ENCODE measurements around the gene CYP4F11. TPM values are rescaled to one million over a fixed set of nuclear protein-coding genes. Genes with fewer than 3 reads are reported as not detected.

Gene CYP4F11
- total and polyA plus RNA-seq, 2 of the 4 experiments (the other 2 are of a cell fraction) = not detected

GRCh38 chr19:15935167-15935702 is 906 bp upstream of the CYP4F11 start:
- Histone ChIP-seq H2BK15ac (ENCODE audit: low read depth, low read length) (no peak overlapping the region), H3K27me3 (ENCODE audit: control insufficient read depth, insufficient read depth, low read length) (no peaks in the 10 kb centered on the region), H2AK5ac (ENCODE audit: low read depth, low read length) (no peak overlapping the region), H3K18ac (ENCODE audit: low read depth, low read length) (no peak overlapping the region), H3K79me1 (ENCODE audit: low read depth in 1 of 2, low read length in 2 of 2) (no peaks in the 10 kb centered on the region), H3K36me3 (ENCODE audit: control insufficient read depth, insufficient read depth, low read length) (no peaks in the 10 kb centered on the region), H2BK120ac (ENCODE audit: low read depth, low read length) (no peak overlapping the region), H3K9me3 (ENCODE audit: control insufficient read depth, insufficient read depth, low read length) (peaks cover 10% of the 10 kb centered on the region; the same call in 1 of the 2 replicates), H2BK20ac (ENCODE audit: low read depth, low read length) (no peak overlapping the region), H3K56ac (ENCODE audit: extremely low read depth, insufficient read depth, low read length) (no peak overlapping the region), H3K4me1 (ENCODE audit: control insufficient read depth, insufficient read depth, low read length) (no peaks in the 10 kb centered on the region), H3K4ac (ENCODE audit: low read depth, low read length) (no peak overlapping the region), H2AK9ac (replicated peaks; ENCODE audit: low read depth, low read length, poor library complexity) (no peak overlapping the region), H3K27ac (ENCODE audit: insufficient read depth, low read length) (no peak overlapping the region), H3K14ac (replicated peaks; ENCODE audit: low read depth, low read length) (no peak overlapping the region), H4K91ac (ENCODE audit: insufficient read depth, low read depth, low read length) (no peak overlapping the region), H3K9ac (ENCODE audit: low read depth, low read length) (no peak overlapping the region), H4K8ac (ENCODE audit: low read depth in 2 of 2, low read length in 2 of 2) (no peak overlapping the region), H2BK5ac (ENCODE audit: low read depth, low read length, poor library complexity, severe bottlenecking) (no peak overlapping the region), H3K9me1 (ENCODE audit: insufficient read depth, low read length) (no peaks in the 10 kb centered on the region), H4K5ac (ENCODE audit: low read depth, low read length) (no peak overlapping the region), H2AFZ (replicated peaks; ENCODE audit: low read length, poor library complexity) (no peak overlapping the region), H3K4me2 (ENCODE audit: low read depth, low read length) (no peak overlapping the region), H4K20me1 (ENCODE audit: insufficient read depth, low read length) (no peaks in the 10 kb centered on the region), H3K23ac (ENCODE audit: low read depth, low read length) (no peak overlapping the region), H3K4me3 (ENCODE audit: insufficient read depth, low read depth, low read length) (no peak overlapping the region)
- no peak for DNase-seq
- ChIA-PET CTCF (no interaction called here), POLR2A (ENCODE audit: unreplicated experiment) (no interaction called here)
- no peak for ATAC-seq (ENCODE audit: low read depth)
- no TSS peak for BruUV-seq (replicated peaks)
- no peak for TF ChIP-seq NFE2L2 (IDR thresholded peaks at IDR 0.05; ENCODE audit: low read depth, low read length)
- TF ChIP-seq MAZ (IDR thresholded peaks at IDR 0.05; ENCODE audit: borderline replicate concordance, low read depth, low read length) = no peak
- TF ChIP-seq, protein P1, sequence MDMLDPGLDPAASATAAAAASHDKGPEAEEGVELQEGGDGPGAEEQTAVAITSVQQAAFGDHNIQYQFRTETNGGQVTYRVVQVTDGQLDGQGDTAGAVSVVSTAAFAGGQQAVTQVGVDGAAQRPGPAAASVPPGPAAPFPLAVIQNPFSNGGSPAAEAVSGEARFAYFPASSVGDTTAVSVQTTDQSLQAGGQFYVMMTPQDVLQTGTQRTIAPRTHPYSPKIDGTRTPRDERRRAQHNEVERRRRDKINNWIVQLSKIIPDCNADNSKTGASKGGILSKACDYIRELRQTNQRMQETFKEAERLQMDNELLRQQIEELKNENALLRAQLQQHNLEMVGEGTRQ (IDR thresholded peaks at IDR 0.05; ENCODE audit: low read depth, low read length) = no peak
- no peak for TF ChIP-seq MAFK (IDR thresholded peaks at IDR 0.05; ENCODE audit: low read depth, low read length)
- TF ChIP-seq CHD1 (IDR thresholded peaks at IDR 0.05; ENCODE audit: low read depth, low read length) = no peak
- TF ChIP-seq ELK1 (IDR thresholded peaks at IDR 0.05; ENCODE audit: borderline replicate concordance, low read depth, low read length) = no peak
- no peak for TF ChIP-seq RFX5 (IDR thresholded peaks at IDR 0.05; ENCODE audit: low read depth, low read length)
- no peak for TF ChIP-seq MXI1 (IDR thresholded peaks at IDR 0.05; ENCODE audit: borderline replicate concordance, low read depth, low read length)
- TF ChIP-seq POLR2A (IDR thresholded peaks at IDR 0.05; ENCODE audit: low read depth, low read length) = no peak
- no peak for TF ChIP-seq FOS (IDR thresholded peaks at IDR 0.05; ENCODE audit: low read depth, low read length)
- no peak for TF ChIP-seq RAD21 (IDR thresholded peaks at IDR 0.05; ENCODE audit: low read length)
- TF ChIP-seq, protein P2, sequence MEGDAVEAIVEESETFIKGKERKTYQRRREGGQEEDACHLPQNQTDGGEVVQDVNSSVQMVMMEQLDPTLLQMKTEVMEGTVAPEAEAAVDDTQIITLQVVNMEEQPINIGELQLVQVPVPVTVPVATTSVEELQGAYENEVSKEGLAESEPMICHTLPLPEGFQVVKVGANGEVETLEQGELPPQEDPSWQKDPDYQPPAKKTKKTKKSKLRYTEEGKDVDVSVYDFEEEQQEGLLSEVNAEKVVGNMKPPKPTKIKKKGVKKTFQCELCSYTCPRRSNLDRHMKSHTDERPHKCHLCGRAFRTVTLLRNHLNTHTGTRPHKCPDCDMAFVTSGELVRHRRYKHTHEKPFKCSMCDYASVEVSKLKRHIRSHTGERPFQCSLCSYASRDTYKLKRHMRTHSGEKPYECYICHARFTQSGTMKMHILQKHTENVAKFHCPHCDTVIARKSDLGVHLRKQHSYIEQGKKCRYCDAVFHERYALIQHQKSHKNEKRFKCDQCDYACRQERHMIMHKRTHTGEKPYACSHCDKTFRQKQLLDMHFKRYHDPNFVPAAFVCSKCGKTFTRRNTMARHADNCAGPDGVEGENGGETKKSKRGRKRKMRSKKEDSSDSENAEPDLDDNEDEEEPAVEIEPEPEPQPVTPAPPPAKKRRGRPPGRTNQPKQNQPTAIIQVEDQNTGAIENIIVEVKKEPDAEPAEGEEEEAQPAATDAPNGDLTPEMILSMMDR (conservative IDR thresholded peaks at IDR 0.05; ENCODE audit: low read depth, low read length) = no peak
- no peak for TF ChIP-seq RCOR1 (IDR thresholded peaks at IDR 0.05; ENCODE audit: insufficient replicate concordance, low read length)
- no peak for TF ChIP-seq SMC3 (IDR thresholded peaks at IDR 0.05; ENCODE audit: low read depth, low read length)
- 0% methylated on average over 1 of the region's 3 CpGs; no CpG with 5 or more reads in 1 of the 2 experiments for WGBS, 2 experiments (ENCODE audit: extremely low coverage in 2 of 2, insufficient read length in 1 of 2)
- in situ Hi-C loops (cut with MboI; ENCODE audit: low sequenced_read_pairs) = no loop called here
- intact Hi-C loops (cut with micrococcal nuclease) = no loop called here
- dilution Hi-C loops (cut with HindIII; ENCODE audit: low sequenced_read_pairs, unreplicated experiment) = no loop called here

Data from IMR-90 (cell line).